Breast epithelium (tissue), 3 donors: Measurements from ENCODE around the gene ZBED4.

Experiments
- CTCF ChIP-seq, 3 donors: fragments of 450-650 bp; IDR thresholded peaks; one replicate each; pipeline ENCODE4 v1.5.1; 2016 to 2017; ENCODE audit warnings: antibody characterized with exemption in 3 of 3, mild to moderate bottlenecking in 3 of 3, moderate library complexity in 3 of 3
- POLR2A ChIP-seq: fragments of 450-650 bp; IDR thresholded peaks from one replicate; pipeline ENCODE4 v1.6.1; 2016; ENCODE audit warnings: antibody characterized with exemption, mild to moderate bottlenecking, moderate library complexity
- POLR2AphosphoS5 ChIP-seq, 3 donors: sonication (generic); formaldehyde crosslinking; IDR thresholded peaks; one replicate each; pipeline ENCODE4 v1.6.1; 2017; ENCODE audit warnings: antibody characterized with exemption in 3 of 3

GRCh38 chr22:49825944-49826602 is 27.6 kb upstream of the ZBED4 start:
- TF ChIP-seq CTCF (IDR thresholded peaks at IDR 0.05) (no peak), POLR2AphosphoS5 (IDR thresholded peaks at IDR 0.05) (no peak), POLR2A (no peak)
